HG03469 (cell line): Measurements from ENCODE around the gene SLC37A1.

ENCODE experiments used
- ATAC-seq: cut with Tn5 transposase; IDR thresholded peaks from one replicate; pipeline ENCODE4 v1.9.1; 2021; ENCODE audit warnings: mild to moderate bottlenecking, moderate library complexity, moderate number of reproducible peaks; ENCODE audit not compliant: unreplicated experiment

SLC37A1 gene

DNA sequence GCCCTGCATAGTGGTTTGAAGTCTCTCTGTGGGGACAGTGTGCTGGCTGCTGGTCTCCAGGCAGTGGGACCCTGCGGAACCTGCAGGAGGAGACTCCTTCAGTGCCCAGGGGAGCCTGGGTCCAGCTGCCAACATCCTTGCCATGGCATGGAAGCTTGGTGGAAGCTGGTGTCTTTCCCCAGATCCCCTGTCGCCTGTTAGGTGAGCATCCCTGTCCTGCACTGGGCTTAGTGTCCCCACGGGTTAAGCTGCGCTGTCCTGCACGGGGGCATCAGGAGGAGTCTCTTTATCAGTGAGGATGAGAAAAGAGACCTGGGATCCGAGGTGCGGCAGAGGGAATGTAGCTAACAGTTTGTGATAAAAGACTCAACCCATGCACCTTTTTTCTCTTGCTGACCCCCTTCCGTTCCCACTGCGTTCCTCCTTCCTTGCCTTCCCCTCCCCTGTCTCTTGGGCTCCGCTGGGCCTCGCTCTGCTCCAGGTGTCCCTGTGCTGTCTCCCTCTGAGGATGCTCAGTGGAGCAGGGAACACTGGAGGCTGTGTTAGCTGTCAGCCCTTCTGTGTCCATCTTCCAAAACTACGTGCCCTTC is 59.3 kb downstream of the SLC37A1 start:
- no peak for ATAC-seq

DNA sequence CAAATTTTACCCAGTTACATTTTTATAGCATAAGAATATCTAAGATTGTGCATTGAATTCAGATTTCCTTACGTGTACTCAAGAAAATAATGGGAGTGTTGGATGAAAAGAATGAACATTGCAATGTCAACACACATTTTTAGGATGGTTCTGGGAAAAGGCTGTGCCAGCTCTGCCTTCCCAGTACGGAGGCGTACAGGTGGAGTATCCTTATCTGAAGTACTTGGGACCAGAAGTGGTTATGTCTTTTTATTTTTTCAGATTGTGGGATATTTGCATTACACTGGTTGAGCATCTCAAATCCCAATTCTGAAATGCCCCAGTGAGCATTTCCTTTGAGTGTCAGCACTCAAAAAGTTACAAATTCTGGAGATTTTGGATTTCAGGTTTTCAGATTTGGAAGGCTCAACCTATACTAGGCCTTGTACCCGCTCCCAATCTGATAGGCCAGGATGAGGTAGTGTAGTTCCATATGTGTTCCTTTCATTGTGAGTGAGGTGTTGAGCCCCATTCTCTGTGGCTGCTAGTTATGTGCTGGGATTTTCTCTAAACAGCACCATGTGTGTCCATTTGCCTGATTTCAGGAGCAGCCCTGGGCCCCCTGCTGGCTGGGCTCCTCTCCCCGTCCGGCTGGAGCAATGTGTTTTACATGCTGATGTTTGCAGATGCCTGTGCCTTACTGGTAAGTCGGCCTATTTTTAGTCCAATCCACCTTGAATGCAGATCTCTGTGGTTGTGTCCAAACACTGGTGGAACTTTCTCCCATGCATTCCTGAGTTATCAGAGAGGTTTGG is 60.8 kb downstream of the SLC37A1 start:
- ATAC-seq = no peak

DNA sequence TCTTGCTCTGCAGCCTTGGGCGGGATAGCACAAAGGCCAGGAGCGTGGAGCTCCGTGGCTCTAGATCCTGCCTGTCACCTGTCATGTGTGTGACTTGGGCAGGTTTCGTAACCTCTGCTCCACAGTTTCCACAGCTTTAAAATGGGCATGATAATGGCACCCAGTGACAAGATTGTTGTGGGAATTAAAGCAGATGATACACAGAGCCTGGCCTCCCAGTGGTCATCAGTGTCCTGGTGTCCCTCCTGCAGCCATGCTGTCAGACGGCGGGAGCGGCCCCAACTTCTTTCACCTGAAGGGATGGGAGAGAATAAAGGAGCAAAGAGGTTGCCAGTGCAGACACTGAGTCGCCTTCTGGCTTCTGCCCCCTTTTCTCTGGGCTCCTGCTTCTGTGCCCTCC is 61.5 kb downstream of the SLC37A1 start:
- ATAC-seq = no peak

DNA sequence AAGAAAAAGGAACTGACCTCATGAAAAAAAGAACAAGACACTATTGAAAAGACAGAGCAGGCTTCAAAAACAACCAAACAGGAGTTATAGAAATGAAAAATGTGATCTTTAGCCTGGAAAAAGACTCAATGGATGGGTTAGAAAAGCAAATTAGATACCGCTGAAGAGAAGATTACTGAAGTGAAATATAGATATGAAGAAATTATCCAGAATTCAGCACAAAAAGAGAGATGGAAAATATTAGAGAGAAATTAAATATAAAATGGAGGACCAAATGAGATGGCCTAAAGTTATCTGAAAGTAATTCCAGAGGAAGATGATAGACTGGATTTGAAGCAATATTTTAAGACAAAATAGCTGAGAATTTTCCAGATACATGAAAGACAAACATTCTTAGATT is 63.0 kb downstream of the SLC37A1 start:
- ATAC-seq = no peak

DNA sequence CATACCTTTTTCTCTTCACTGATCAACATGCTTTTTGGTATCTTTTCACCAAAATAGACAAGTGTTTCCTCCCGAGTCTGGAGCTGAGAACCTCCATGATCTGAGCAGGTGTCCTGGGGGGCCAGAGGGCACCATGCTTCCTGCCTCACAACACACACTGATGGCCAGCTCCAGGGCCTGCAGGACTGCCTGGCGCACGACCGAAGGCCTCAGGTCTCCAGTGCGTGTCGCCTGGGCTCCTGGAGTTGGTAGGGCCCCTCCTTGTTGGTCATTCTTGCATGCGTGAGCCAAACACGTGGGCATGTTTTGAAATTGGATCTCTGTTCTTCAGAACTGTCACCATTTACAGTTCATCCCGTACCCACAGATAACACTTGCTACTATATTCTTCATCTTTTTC is 64.4 kb downstream of the SLC37A1 start:
- ATAC-seq = no peak

DNA sequence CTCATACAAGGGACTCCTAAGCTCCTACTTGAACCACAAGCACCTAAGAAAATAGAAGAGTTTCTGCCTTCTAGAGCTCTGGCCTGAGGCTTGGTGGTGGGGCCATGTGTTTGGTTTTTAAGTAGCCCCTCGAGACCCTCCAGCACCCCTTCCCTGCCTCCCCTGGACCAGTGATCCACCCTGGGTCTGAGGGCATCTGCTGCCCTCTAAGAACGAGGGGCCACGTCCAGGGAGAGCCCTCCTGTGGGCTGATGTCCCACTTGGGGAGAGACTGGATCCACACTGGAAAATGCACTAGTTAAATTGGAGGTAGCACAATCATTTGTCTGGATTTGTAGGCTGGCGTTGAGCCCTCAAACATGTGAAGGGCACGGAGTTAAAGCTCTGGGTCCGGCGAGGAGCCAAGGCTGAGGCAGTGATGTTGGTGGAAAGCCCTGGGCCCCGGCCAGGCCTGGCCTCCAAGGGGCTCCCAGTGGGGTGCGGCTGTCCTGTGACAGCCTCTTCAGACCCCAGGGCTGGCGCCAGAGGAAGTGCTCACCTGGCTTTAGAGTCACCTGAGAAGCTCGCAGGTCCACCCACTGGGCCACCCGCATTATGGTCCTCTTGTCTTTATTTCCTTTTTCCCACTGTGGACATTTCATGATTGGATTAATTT is 65.2 kb downstream of the SLC37A1 start:
- ATAC-seq = no peak

DNA sequence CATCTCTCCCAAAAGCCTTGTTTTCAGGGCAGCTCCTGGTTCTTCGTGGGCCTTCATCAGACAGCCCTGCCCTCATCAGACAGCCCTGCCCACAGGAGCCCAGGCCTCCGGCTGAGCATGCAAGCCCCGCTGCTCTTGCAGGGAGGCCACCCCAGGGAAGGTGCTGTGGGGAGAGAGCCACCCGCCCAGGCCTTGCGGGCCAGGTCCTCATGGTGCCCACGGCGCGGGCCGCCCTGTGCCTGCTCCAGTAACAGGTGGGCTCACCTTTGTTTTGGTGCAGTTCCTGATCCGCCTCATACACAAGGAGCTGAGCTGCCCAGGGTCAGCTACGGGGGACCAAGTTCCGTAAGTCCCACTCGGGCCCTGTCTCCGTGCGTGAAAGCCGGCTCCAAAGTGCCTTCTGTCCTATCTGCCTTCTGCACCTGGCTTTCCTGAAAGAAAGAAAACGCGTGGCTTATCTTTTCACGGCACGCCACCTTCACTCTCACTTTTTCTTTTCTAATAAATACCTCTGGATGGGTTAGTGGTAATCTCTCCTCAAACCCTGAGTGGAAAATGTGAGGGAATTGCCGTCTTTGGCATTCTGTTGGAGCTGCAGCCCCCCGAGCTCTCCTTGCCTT is 65.9 kb downstream of the SLC37A1 start:
- no peak for ATAC-seq

DNA sequence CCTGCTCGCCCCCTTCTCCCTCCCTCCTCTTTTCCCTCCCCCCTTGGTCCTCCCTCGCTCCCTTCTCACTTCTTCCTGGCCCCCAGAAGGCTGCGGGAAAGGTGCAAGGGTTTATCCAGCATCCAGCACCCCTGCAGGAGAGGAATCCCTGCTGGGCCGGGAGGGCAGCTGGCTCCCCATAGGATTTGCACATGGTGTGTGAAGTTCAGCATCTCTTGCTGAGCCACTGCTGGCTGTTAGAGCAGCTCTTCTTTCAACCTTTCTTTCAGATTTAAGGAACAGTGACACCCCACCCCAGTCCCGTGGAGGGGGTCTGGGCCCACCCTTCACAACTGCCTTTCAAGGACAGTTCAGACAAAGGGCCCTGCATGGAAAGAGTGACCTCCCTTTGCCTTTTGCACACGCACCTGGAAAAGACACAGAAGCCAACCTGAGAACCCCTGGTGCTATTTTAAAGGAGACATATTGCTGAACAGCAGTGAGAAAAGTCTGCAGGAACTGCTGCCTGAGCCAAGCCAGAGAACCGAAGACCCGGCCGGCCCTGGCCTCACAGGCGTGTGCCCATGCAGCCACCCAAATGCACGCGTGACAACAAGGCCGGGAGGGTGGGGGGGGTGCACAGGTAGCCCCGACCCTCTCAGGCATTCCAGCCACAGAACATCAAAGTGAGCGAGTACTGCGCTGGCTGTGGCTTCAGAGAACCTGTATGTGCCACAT is 66.6 kb downstream of the SLC37A1 start:
- no peak for ATAC-seq

DNA sequence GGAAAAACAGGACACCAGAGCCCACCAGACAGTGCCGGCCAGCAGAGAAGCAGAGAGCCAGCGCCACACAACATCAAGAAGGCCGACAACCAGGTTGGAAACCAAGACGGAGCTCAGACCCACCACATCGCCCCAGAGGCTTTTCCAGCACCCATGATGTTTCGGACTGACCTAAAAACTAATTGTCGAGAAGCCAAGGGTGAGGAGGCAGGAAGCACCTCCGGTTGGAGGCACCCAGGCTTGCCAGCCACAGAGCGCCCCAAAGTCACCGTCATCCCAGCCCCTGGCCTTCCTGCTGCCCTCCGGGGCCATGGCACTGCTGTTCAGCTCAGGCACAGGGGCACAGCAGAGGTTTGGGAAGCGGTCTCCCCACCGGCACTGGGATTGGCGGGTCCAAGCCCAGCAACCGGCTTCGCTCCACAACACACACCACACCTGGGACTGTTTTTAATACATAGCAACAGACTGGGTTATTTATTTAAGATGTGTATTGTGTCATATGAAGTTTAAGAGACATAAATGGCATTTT is 67.2 kb downstream of the SLC37A1 start:
- no peak for ATAC-seq

DNA sequence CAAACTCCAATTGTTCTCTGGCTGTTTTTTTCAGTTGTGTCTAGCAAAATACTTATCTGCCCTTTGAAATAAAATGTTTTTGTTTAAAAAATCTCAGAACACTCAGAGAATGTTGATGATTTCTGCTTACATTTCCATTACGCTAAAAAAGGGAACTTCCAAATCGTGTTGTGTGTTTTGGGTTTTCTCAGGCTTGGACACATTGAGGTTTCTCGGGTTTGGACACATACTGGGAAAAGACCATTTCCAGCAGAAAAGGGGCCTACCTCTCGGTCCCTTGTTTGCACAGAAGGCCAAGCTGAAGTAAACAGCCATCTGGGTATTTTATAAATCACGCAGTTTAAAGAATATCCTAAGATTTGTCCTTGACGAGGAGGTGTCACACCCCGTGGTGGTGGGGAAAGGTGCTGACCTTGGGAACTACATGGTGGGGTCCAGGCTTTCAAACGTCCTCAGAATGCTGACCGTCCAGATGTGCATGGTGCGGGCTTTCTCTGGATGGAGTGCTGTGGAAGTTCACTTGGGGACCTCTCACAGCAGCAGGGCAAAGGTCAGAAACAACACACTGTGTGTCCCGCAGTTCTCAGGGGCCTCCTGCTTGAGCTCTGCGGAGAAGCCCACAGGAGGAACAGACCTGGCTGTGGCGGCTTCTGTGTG is 67.8 kb downstream of the SLC37A1 start:
- no peak for ATAC-seq

DNA sequence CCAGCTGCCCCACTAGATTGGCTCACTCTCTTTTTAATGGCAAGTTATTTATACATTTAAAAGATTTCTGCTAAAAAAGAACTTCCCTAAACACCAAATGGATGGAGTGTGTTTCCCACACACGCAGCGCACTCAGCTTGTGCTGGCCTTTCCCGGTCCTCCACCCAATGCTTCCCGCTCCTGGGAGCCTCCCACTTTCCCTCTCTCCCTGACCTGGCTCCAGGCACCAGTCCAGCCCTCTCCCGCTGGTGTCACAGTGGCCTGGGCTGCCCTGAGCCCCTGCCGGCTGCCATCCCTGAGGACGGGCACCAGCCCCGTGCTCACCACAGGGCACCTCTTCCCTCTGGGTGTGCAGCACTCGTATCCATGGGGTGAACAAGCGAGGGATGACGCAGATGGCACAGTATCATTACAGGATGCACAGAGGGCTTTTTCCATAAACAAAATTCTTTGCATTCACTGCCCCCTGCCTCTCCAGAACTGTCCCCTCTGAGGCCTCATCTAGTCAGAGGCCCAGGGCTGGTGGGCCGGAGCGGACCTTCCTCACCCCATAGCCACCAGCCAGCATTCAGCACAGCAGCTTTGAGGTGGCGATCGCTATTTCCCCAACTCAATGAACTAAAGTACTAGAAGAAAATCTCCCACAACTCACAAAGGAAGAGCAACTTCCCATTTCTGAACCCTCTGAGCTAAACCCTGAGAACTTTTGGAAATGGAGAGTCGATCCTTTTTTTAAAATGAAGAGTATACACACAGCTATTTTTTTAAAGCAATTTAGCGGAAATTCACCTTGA is 68.5 kb downstream of the SLC37A1 start:
- no peak for ATAC-seq

DNA sequence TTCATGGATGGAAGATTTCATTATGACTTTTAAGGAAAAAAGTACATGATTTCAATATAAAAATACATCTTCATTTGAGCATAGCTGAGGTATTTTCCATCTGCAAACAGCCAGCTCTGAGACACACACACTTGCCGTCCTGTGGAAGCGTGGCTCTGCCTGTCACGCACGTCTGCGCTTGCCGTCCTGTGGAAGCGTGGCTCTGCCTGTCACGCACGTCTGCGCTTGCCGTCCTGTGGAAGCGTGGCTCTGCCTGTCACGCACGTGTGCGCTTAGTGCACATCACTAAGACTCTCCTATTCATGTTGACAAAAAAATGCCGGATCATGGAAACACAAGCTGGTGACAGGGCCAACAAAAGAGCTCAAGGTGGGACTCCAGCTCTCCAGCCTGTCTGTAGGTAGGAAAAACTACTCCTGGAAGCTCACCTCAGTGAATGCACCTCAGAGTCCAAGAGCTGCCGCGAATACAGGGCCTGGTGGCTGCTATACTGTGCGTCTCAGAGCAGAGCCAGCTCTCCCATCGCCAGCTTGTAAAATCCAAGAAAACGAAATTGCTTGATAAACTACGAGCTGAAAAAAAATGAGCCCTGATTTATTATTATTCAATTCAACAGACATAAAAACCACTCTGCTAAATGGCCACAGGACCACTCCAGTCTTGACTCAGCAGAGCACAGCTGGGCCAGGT is 69.3 kb downstream of the SLC37A1 start:
- ATAC-seq = no peak

DNA sequence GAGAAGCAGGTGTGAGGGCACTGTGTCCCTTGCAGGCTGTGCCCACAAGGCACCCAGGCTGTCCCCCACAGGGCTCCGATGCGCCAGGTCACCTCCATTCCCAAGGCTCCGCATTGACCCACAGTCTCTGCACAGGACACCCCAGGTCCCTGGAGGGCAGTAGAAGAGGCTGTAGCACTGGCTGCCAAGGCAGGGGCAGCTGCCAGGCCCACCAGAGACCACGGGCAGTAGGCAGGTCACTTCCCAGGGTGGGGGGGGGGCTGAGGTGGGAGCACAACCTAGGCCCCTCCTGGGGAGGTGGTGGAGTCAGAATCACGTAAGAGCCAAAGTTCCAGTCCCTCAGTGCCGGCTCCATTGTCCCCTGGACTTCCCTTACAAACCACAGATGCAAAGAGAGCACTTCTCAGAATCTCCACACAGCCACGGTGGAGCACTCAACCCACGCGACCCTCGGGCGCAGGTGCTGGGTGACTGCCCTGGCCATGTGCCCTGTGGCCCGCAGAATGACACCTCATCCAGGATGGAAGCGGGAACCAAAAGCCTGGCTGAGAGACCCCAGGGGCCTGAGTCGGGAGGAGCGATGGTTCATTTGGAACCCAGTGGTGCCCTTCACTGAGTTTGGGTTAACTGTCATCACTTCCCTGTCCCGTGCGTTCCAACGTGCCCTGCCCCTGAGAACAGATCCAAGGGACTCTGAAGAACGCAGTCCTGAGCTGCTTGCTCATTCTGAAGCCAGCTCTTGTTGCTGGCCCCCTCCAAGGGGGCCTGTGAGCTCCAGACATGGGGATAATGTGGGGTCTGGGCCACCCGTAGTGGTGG is 70.0 kb downstream of the SLC37A1 start:
- no peak for ATAC-seq

DNA sequence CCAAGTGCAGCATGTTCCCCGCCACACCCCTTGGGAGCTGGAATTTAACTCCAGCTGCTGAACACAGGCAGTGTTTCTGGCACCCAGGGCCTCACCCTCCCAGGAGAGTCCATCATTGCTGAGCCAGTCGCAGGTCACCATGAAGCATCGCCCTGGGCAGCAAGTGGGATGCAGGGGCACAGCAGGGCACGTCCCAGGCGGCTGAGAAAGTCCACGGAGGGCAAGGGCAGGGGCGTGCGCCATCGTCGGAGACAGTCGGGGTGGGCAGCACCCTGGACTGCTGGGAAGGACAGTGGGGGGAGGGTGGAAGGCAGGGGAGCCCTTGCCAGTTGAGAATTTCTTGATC is 70.6 kb downstream of the SLC37A1 start:
- ATAC-seq = no peak

DNA sequence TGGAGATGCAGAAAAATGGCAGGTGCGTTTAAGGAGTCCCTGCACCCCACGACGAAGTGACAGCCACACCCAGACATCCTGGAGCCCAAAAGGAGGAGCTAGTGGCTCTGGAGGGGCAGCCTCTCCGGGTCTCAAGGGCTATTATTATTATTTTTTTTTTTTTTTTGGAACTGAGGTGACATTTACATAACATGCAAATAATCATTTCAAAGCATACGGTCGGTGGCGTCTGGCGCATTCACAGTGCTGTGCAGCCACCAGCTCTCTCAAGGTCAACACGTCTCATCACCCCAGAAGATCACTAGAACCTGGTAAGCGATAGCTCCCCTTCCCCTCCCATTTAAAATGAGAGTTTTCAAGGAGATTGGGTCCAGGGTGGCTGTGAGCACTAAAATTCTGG is 72.2 kb downstream of the SLC37A1 start:
- ATAC-seq = no peak

DNA sequence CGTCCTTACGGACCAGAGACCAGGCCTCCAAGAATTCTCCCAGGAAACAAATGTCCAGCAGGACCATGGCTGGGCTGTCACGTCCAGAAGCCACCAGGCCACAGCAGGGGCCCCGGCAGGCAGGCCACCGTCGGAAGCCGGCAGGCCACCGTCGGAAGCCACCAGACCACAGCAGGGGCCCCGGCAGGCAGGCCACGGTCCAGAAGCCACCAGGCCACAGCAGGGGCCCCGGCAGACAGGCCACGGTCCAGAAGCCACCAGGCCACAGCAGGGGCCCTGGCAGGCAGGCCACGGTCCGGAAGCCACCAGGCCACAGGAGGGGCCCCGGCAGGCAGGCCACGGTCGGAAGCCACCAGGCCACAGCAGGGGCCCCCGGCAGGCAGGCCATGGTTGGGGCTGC is 72.8 kb downstream of the SLC37A1 start:
- ATAC-seq = no peak

DNA sequence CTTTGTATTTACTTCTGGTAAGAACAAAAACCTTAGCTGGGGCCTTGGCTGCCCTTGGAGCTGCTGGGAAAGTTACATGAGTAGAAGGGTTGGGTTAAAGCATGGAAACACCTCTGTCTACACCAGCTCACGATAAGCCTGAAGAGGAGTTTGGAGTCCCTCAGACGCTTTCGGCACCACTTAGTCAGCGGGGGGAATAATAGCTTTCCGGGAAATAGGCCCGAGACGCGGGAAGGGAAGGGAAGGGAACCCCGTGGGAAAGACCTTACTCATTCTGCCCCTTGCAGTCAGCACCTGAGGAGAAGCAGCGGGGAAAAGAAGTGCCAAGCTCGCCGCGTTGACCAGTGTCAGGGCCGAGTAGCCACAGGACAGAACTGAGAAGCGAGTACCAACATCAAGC is 73.4 kb downstream of the SLC37A1 start:
- ATAC-seq = no peak

DNA sequence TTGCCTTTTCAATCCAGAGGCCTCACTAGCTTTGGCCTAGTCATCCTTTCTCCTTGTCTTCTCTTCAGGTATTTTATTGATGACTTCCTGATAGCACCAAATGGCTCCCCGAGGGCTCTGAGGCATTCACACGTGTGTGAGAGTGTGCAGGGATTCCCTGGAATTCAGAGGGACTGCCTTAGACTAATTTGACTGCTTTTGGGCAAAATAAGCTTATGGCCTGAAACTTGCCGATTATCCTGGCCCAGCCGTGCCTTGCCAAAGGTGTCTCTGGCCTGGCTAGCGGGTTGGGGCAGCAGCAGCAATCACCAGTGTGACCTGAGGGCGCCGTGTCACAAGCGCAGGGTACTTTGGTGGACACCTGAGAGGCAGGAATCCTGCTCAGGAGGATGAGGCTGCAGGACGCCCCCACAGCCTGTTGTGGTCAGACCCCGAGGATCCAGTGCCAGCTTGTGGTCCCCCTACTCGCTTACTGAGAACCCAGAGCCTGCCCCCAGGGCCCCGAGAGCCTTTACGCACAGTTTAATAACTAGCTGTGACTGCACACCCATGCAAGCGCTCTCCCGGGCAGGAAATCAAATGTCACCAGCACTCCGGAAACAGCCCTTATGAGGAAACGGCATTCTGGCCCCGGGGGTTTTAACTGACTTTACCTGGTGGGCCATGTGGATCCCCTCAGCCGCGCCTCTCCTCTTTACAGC is 76.9 kb downstream of the SLC37A1 start:
- no peak for ATAC-seq
